ENCODE measurements around the gene KCNG1.

KCNG1 gene

GRCh38 chr20:51004305-51004727 is 18.6 kb downstream of the KCNG1 start:
- Histone ChIP-seq H2BK120ac (ENCODE audit: low read depth, low read length) (no peak overlapping the region), H3K18ac (ENCODE audit: low read length) (peak overlapping the region; percentile 84), H3K9me3 (replicated peaks in 1 of 2; ENCODE audit: control insufficient read depth in 2 of 2, insufficient read depth in 1 of 2, low read depth in 1 of 2, low read length in 2 of 2) (no peaks in the 10 kb centered on the region), H3K27me3 (ENCODE audit: control insufficient read depth in 3 of 3, insufficient read depth in 3 of 3, low read depth in 1 of 3, low read length in 3 of 3) (no peaks in the 10 kb centered on the region), H3K4me2 (ENCODE audit: insufficient read depth, low read length, poor library complexity, severe bottlenecking) (no peak overlapping the region), H2AK5ac (ENCODE audit: low read depth, low read length) (peak overlapping the region; percentile 92), H4K8ac (ENCODE audit: low read depth, low read length) (peak overlapping the region; percentile 3), H2BK15ac (ENCODE audit: low read length) (peak overlapping the region; percentile 60), H3K9ac (ENCODE audit: low read depth, low read length, poor library complexity) (no peak overlapping the region), H4K91ac (ENCODE audit: low read depth, low read length, poor library complexity) (peak overlapping the region; percentile 68), H3K4ac (ENCODE audit: low read length) (no peak overlapping the region), H3K4me1 (ENCODE audit: control insufficient read depth in 2 of 2, insufficient read depth in 1 of 2, low read depth in 1 of 2, low read length in 2 of 2) (peaks cover 11 to 14% of the 10 kb centered on the region in 2 donors), H3K36me3 (replicated peaks in 1 of 2; ENCODE audit: control insufficient read depth in 2 of 2, insufficient read depth in 2 of 2, low read length in 2 of 2) (peaks cover 0 to 3% of the 10 kb centered on the region in 2 donors), H3K14ac (ENCODE audit: low read length) (peak overlapping the region; percentile 43), H2AFZ (ENCODE audit: low read length) (no peak overlapping the region), H3K27ac (replicated peaks; ENCODE audit: low read length) (no peak overlapping the region), H2BK12ac (ENCODE audit: low read length) (peak overlapping the region; percentile 35), H3K4me3 (ENCODE audit: low read length in 2 of 2) (no peak overlapping the region), H3K79me1 (ENCODE audit: low read depth, low read length) (peaks cover 3% of the 10 kb centered on the region), H3K23ac (ENCODE audit: low read depth, low read length, poor library complexity) (no peak overlapping the region), H2BK5ac (ENCODE audit: low read length) (peak overlapping the region; percentile 91)
- no CpG with 5 or more reads among the region's 44 CpGs for WGBS, 2 donors (ENCODE audit: extremely low coverage in 2 of 2, insufficient read length in 2 of 2, insufficient replicate concordance in 1 of 2)
- no peak for DNase-seq (ENCODE audit: low spot score)

- Histone ChIP-seq H3K4me3 (ENCODE audit: low read length in 2 of 2) (no peak overlapping the region), H3K36me3 (replicated peaks in 1 of 2; ENCODE audit: control insufficient read depth in 2 of 2, insufficient read depth in 2 of 2, low read length in 2 of 2) (peaks cover 0 to 3% of the 10 kb centered on the region in 2 donors), H2AFZ (ENCODE audit: low read length) (peak overlapping the region; percentile 71), H3K4ac (ENCODE audit: low read length) (no peak overlapping the region), H2BK12ac (ENCODE audit: low read length) (peak overlapping the region; percentile 35), H3K14ac (ENCODE audit: low read length) (no peak overlapping the region), H3K9ac (ENCODE audit: low read depth, low read length, poor library complexity) (peak overlapping the region; percentile 56), H2BK5ac (ENCODE audit: low read length) (peak overlapping the region; percentile 91), H3K27me3 (ENCODE audit: control insufficient read depth in 3 of 3, insufficient read depth in 3 of 3, low read depth in 1 of 3, low read length in 3 of 3) (no peaks in the 10 kb centered on the region), H2BK120ac (ENCODE audit: low read depth, low read length) (no peak overlapping the region), H3K9me3 (replicated peaks in 1 of 2; ENCODE audit: control insufficient read depth in 2 of 2, insufficient read depth in 1 of 2, low read depth in 1 of 2, low read length in 2 of 2) (no peaks in the 10 kb centered on the region), H3K79me1 (ENCODE audit: low read depth, low read length) (peaks cover 3% of the 10 kb centered on the region), H3K27ac (replicated peaks; ENCODE audit: low read length) (peak overlapping the region; percentile 23), H3K4me2 (ENCODE audit: insufficient read depth, low read length, poor library complexity, severe bottlenecking) (no peak overlapping the region), H3K18ac (ENCODE audit: low read length) (peak overlapping the region; percentile 92), H2BK15ac (ENCODE audit: low read length) (peak overlapping the region; percentile 60), H3K23ac (ENCODE audit: low read depth, low read length, poor library complexity) (peak overlapping the region; percentile 56), H4K91ac (ENCODE audit: low read depth, low read length, poor library complexity) (peak overlapping the region; percentile 68), H4K8ac (ENCODE audit: low read depth, low read length) (peak overlapping the region; percentile 3), H2AK5ac (ENCODE audit: low read depth, low read length) (peak overlapping the region; percentile 92), H3K4me1 (ENCODE audit: control insufficient read depth in 2 of 2, insufficient read depth in 1 of 2, low read depth in 1 of 2, low read length in 2 of 2) (peaks cover 11 to 14% of the 10 kb centered on the region in 2 donors)
- no CpG with 5 or more reads among the region's 21 CpGs for WGBS, 2 donors (ENCODE audit: extremely low coverage in 2 of 2, insufficient read length in 2 of 2, insufficient replicate concordance in 1 of 2)
- no peak for DNase-seq (ENCODE audit: low spot score)
Observed at GRCh38 chr20:51003753-51004152, 19.2 kb downstream of the KCNG1 start.

- Histone ChIP-seq H3K79me1 (ENCODE audit: low read depth, low read length) (peaks cover 3% of the 10 kb centered on the region), H3K23ac (ENCODE audit: low read depth, low read length, poor library complexity) (peak overlapping the region; percentile 49), H3K14ac (ENCODE audit: low read length) (no peak overlapping the region), H3K27me3 (ENCODE audit: control insufficient read depth in 3 of 3, insufficient read depth in 3 of 3, low read depth in 1 of 3, low read length in 3 of 3) (no peaks in the 10 kb centered on the region), H4K8ac (ENCODE audit: low read depth, low read length) (peak overlapping the region; percentile 74), H3K4ac (ENCODE audit: low read length) (peak overlapping the region; percentile 56), H2BK120ac (ENCODE audit: low read depth, low read length) (peak overlapping the region; percentile 33), H3K9me3 (replicated peaks in 1 of 2; ENCODE audit: control insufficient read depth in 2 of 2, insufficient read depth in 1 of 2, low read depth in 1 of 2, low read length in 2 of 2) (no peaks in the 10 kb centered on the region), H3K4me3 (ENCODE audit: low read length in 2 of 2) (no peak overlapping the region), H3K18ac (ENCODE audit: low read length) (peak overlapping the region; percentile 66), H2BK12ac (ENCODE audit: low read length) (peak overlapping the region; percentile 63), H3K27ac (replicated peaks; ENCODE audit: low read length) (peak overlapping the region; percentile 2), H2AFZ (ENCODE audit: low read length) (no peak overlapping the region), H3K36me3 (replicated peaks in 1 of 2; ENCODE audit: control insufficient read depth in 2 of 2, insufficient read depth in 2 of 2, low read length in 2 of 2) (peaks cover 0 to 3% of the 10 kb centered on the region in 2 donors), H3K4me2 (ENCODE audit: insufficient read depth, low read length, poor library complexity, severe bottlenecking) (no peak overlapping the region), H3K9ac (ENCODE audit: low read depth, low read length, poor library complexity) (peak overlapping the region; percentile 56), H2BK5ac (ENCODE audit: low read length) (peak overlapping the region; percentile 19), H2AK5ac (ENCODE audit: low read depth, low read length) (peak overlapping the region; percentile 91), H4K91ac (ENCODE audit: low read depth, low read length, poor library complexity) (no peak overlapping the region), H3K4me1 (ENCODE audit: control insufficient read depth in 2 of 2, insufficient read depth in 1 of 2, low read depth in 1 of 2, low read length in 2 of 2) (peaks cover 11 to 14% of the 10 kb centered on the region in 2 donors), H2BK15ac (ENCODE audit: low read length) (no peak overlapping the region)
- DNase-seq (ENCODE audit: low spot score) = no peak
- no CpG with 5 or more reads among the region's 7 CpGs for WGBS, 2 donors (ENCODE audit: extremely low coverage in 2 of 2, insufficient read length in 2 of 2, insufficient replicate concordance in 1 of 2)
Observed at GRCh38 chr20:51002633-51003032, 20.3 kb downstream of the KCNG1 start.

GRCh38 chr20:51001430-51002265 is 21.3 kb downstream of the KCNG1 start:
- no peak overlapping the region for H3K18ac ChIP-seq (ENCODE audit: low read length)
- no peak overlapping the region for H3K27ac ChIP-seq (replicated peaks; ENCODE audit: low read length)
- H3K79me1 ChIP-seq (ENCODE audit: low read depth, low read length) = peaks cover 3% of the 10 kb centered on the region
- H3K14ac ChIP-seq (ENCODE audit: low read length) = no peak overlapping the region
- H4K91ac ChIP-seq (ENCODE audit: low read depth, low read length, poor library complexity) = no peak overlapping the region
- H2BK12ac ChIP-seq (ENCODE audit: low read length) = no peak overlapping the region
- no peak overlapping the region for H2BK5ac ChIP-seq (ENCODE audit: low read length)
- peaks cover 0 to 3% of the 10 kb centered on the region in 2 donors for H3K36me3 ChIP-seq (replicated peaks in 1 of 2; ENCODE audit: control insufficient read depth in 2 of 2, insufficient read depth in 2 of 2, low read length in 2 of 2)
- H2BK15ac ChIP-seq (ENCODE audit: low read length) = no peak overlapping the region
- no CpG with 5 or more reads among the region's 20 CpGs for WGBS, 2 donors (ENCODE audit: extremely low coverage in 2 of 2, insufficient read length in 2 of 2, insufficient replicate concordance in 1 of 2)
- no peak overlapping the region for H2AK5ac ChIP-seq (ENCODE audit: low read depth, low read length)
- no peak overlapping the region for H3K4ac ChIP-seq (ENCODE audit: low read length)
- H4K8ac ChIP-seq (ENCODE audit: low read depth, low read length) = no peak overlapping the region
- H3K23ac ChIP-seq (ENCODE audit: low read depth, low read length, poor library complexity) = no peak overlapping the region
- no peaks in the 10 kb centered on the region for H3K9me3 ChIP-seq (replicated peaks in 1 of 2; ENCODE audit: control insufficient read depth in 2 of 2, insufficient read depth in 1 of 2, low read depth in 1 of 2, low read length in 2 of 2)
- H3K4me1 ChIP-seq (ENCODE audit: control insufficient read depth in 2 of 2, insufficient read depth in 1 of 2, low read depth in 1 of 2, low read length in 2 of 2) = peaks cover 15 to 20% of the 10 kb centered on the region in 2 donors
- H2BK120ac ChIP-seq (ENCODE audit: low read depth, low read length) = no peak overlapping the region
- no peak overlapping the region for H3K9ac ChIP-seq (ENCODE audit: low read depth, low read length, poor library complexity)
- H3K4me3 ChIP-seq (ENCODE audit: low read length in 2 of 2) = no peak overlapping the region
- H3K27me3 ChIP-seq (ENCODE audit: control insufficient read depth in 3 of 3, insufficient read depth in 3 of 3, low read depth in 1 of 3, low read length in 3 of 3) = no peaks in the 10 kb centered on the region
- DNase-seq (ENCODE audit: low spot score) = no peak
- no peak overlapping the region for H2AFZ ChIP-seq (ENCODE audit: low read length)
- H3K4me2 ChIP-seq (ENCODE audit: insufficient read depth, low read length, poor library complexity, severe bottlenecking) = no peak overlapping the region

Measured in neuronal stem cell (in vitro differentiated cells).